H1 (cell line): ENCODE results near the gene ELMO3. TPM values are rescaled to one million over a fixed set of nuclear protein-coding genes. Genes with fewer than 3 reads are reported as not detected.
A peak's percentile ranks its signal among the peaks of the same experiment; 100 is the strongest.

Experiments
- CTCF ChIA-PET: fragments of 300-600 bp; sonication (Branson Sonifier 250); formaldehyde crosslinking; loops from one replicate; lab custom pipeline; 2021; ENCODE audit not compliant: partially characterized antibody; lab: Charles Lee
- POLR2A ChIA-PET: fragments of 300-600 bp; sonication (Branson Sonifier 250); formaldehyde crosslinking; loops from one replicate; lab custom pipeline; 2021; ENCODE audit warnings: inconsistent platforms; ENCODE audit not compliant: partially characterized antibody; lab: Charles Lee
- DNase-seq, 2 experiments: peaks; one replicate each; pipeline versions ENCODE4 v3.0.0 to v3.0.0-alpha.2; 2010 to 2022; ENCODE audit warnings: low spot score in 2 of 2, low read depth in 1 of 2, mixed read lengths in 1 of 2
- FAIRE-seq: peaks from 2 replicates; lab custom pipeline; 2011; peaks lifted over from hg19 to GRCh38; lab: Jason Lieb, UNC
- H2AFZ ChIP-seq: 2 replicates; pipeline ENCODE4 v1.8.1; 2012; ENCODE audit warnings: low read length, inconsistent platforms
- H2AK5ac ChIP-seq: 2 replicates; pipeline ENCODE4 v1.6.1; 2013; ENCODE audit warnings: low read depth, low read length
- H2BK120ac ChIP-seq: replicated peaks from 2 replicates; pipeline ENCODE3; 2013; ENCODE audit warnings: low read depth, low read length, inconsistent platforms
- H2BK12ac ChIP-seq: 2 replicates; pipeline ENCODE4 v1.6.1; 2013; ENCODE audit warnings: low read depth, low read length
- H2BK15ac ChIP-seq: 2 replicates; pipeline ENCODE4 v1.6.1; 2013; ENCODE audit warnings: low read length
- H2BK20ac ChIP-seq: 2 replicates; pipeline ENCODE4 v1.6.1; 2013; ENCODE audit warnings: low read length
- H2BK5ac ChIP-seq: 2 replicates; pipeline ENCODE4 v1.6.1; 2013; ENCODE audit warnings: low read depth, low read length
- H3K14ac ChIP-seq: 2 replicates; pipeline ENCODE4 v1.6.1; 2013; ENCODE audit warnings: inconsistent platforms; ENCODE audit not compliant: insufficient read length
- H3K18ac ChIP-seq: 2 replicates; pipeline ENCODE4 v1.6.1; 2013; ENCODE audit warnings: low read length; ENCODE audit errors: extremely low read depth
- H3K23ac ChIP-seq: 2 replicates; pipeline ENCODE4 v1.6.1; 2013; ENCODE audit warnings: inconsistent platforms; ENCODE audit not compliant: insufficient read length
- H3K23me2 ChIP-seq: 2 replicates; pipeline ENCODE4 v1.6.1; 2013; ENCODE audit warnings: low read depth, low read length
- H3K27ac ChIP-seq: 2 replicates; pipeline ENCODE4 v1.6.1; 2011; ENCODE audit warnings: low read depth, low read length, inconsistent platforms
- H3K27me3 ChIP-seq, 4 experiments: replicated peaks in 1 of 4; 1 replicate in 1 of 4; 2 replicates in 3 of 4; pipeline versions ENCODE4 v1.6.1 to v1.8.1; 2011 to 2013; ENCODE audit warnings: low read length in 3 of 4, mild to moderate bottlenecking in 3 of 4, inconsistent platforms in 2 of 4, mixed read lengths in 2 of 4, moderate library complexity in 1 of 4; ENCODE audit not compliant: control insufficient read depth in 3 of 4, insufficient read depth in 3 of 4; ENCODE audit errors: extremely low read depth in 1 of 4
- H3K36me3 ChIP-seq, 4 experiments: 2 replicates each; pipeline versions ENCODE4 v1.6.1 to v1.8.1; 2011 to 2013; ENCODE audit warnings: mild to moderate bottlenecking in 4 of 4, low read length in 3 of 4, moderate library complexity in 2 of 4, control low read depth in 1 of 4, inconsistent platforms in 1 of 4; ENCODE audit not compliant: insufficient read depth in 4 of 4, control insufficient read depth in 2 of 4
- H3K4ac ChIP-seq: replicated peaks from 2 replicates; pipeline ENCODE3; 2013; ENCODE audit warnings: low read length, low read depth, mixed read lengths, inconsistent platforms; ENCODE audit not compliant: insufficient read length
- H3K4me1 ChIP-seq, 4 experiments: replicated peaks in 1 of 4; 1 replicate in 1 of 4; 2 replicates in 3 of 4; pipeline versions ENCODE4 v1.6.1 to v1.8.1; 2011 to 2013; ENCODE audit warnings: low read length in 3 of 4, inconsistent platforms in 2 of 4, mixed read lengths in 1 of 4; ENCODE audit not compliant: insufficient read depth in 4 of 4, control insufficient read depth in 3 of 4
- H3K4me2 ChIP-seq, 2 experiments: 2 replicates each; pipeline versions ENCODE4 v1.6.1 to v1.8.1; 2011 to 2013; ENCODE audit warnings: low read depth in 2 of 2, low read length in 2 of 2, control low read depth in 1 of 2, inconsistent platforms in 1 of 2, mild to moderate bottlenecking in 1 of 2; ENCODE audit not compliant: insufficient read depth in 1 of 2
- H3K4me3 ChIP-seq, 4 experiments: fragments of 200-600, 300-600 bp in 1 of 4; sonication (generic), shearing (Covaris generic), sonication (Bioruptor Twin) in 1 of 4; 2 replicates each; pipeline versions ENCODE4 v1.5.1 to v1.8.1; 2011 to 2016; ENCODE audit warnings: low read length in 4 of 4, low read depth in 3 of 4, control low read depth in 2 of 4, inconsistent platforms in 2 of 4, mild to moderate bottlenecking in 2 of 4, mixed read lengths in 1 of 4, moderate library complexity in 1 of 4; ENCODE audit not compliant: insufficient read depth in 2 of 4; ENCODE audit errors: extremely low read depth in 1 of 4
- H3K56ac ChIP-seq: replicated peaks from 2 replicates; pipeline ENCODE3; 2013; ENCODE audit warnings: low read depth, mild to moderate bottlenecking, mixed read lengths, low read length, inconsistent platforms; ENCODE audit not compliant: insufficient read length
- H3K79me1 ChIP-seq: 2 replicates; pipeline ENCODE4 v1.6.1; 2013; ENCODE audit warnings: low read depth, low read length, control low read depth
- H3K79me2 ChIP-seq, 2 experiments: 2 replicates each; pipeline versions ENCODE4 v1.6.1 to v1.8.1; 2012 to 2013; ENCODE audit warnings: low read length in 2 of 2, mild to moderate bottlenecking in 2 of 2, inconsistent platforms in 1 of 2; ENCODE audit not compliant: insufficient read depth in 2 of 2, control insufficient read depth in 1 of 2
- H3K9ac ChIP-seq, 4 experiments: replicated peaks in 1 of 4; 1 replicate in 1 of 4; 2 replicates in 3 of 4; pipeline versions ENCODE4 v1.6.1 to v1.8.1; 2011 to 2013; ENCODE audit warnings: low read depth in 3 of 4, low read length in 3 of 4, control low read depth in 2 of 4, mild to moderate bottlenecking in 2 of 4, moderate library complexity in 2 of 4, inconsistent platforms in 1 of 4; ENCODE audit errors: extremely low read depth in 1 of 4
- H3K9me3 ChIP-seq, 2 experiments: 2 replicates each; pipeline versions ENCODE4 v1.6.1 to v1.8.1; 2012 to 2013; ENCODE audit warnings: mild to moderate bottlenecking in 2 of 2, moderate library complexity in 2 of 2, control low read depth in 1 of 2, inconsistent platforms in 1 of 2, low read depth in 1 of 2, low read length in 1 of 2, mixed read lengths in 1 of 2; ENCODE audit not compliant: insufficient read depth in 2 of 2
- H4K20me1 ChIP-seq, 2 experiments: replicated peaks in 1 of 2; 2 replicates each; pipeline versions ENCODE3 to v1.8.1; 2011 to 2013; ENCODE audit warnings: inconsistent platforms in 2 of 2, low read length in 2 of 2, mild to moderate bottlenecking in 1 of 2; ENCODE audit not compliant: insufficient read depth in 2 of 2, control insufficient read depth in 1 of 2
- H4K5ac ChIP-seq: 2 replicates; pipeline ENCODE4 v1.6.1; 2013; ENCODE audit warnings: low read length, low read depth, mixed read lengths, inconsistent platforms; ENCODE audit not compliant: insufficient read length
- H4K8ac ChIP-seq: 2 replicates; pipeline ENCODE4 v1.8.0; 2013; ENCODE audit warnings: mild to moderate bottlenecking, moderate library complexity, low read length, inconsistent platforms; ENCODE audit not compliant: insufficient read depth; ENCODE audit errors: extremely low read depth
- H4K91ac ChIP-seq: replicated peaks from 2 replicates; pipeline ENCODE3; 2013; ENCODE audit warnings: low read length, mixed read lengths, inconsistent platforms; ENCODE audit not compliant: insufficient read length
- CTBP2 ChIP-seq: IDR thresholded peaks from 2 replicates; pipeline ENCODE4 v1.7.0; 2011; ENCODE audit warnings: borderline replicate concordance, mild to moderate bottlenecking, moderate library complexity, mixed read lengths, low read length; ENCODE audit not compliant: insufficient read depth, insufficient read length
- E2F6 ChIP-seq: IDR thresholded peaks from 2 replicates; pipeline ENCODE4 v1.6.1; 2012; ENCODE audit warnings: inconsistent platforms
- MAX ChIP-seq: IDR thresholded peaks from 2 replicates; pipeline ENCODE4 v1.6.1; 2012; ENCODE audit warnings: inconsistent platforms
- TAF7 ChIP-seq: optimal IDR thresholded peaks from 2 replicates; pipeline ENCODE3; 2011; ENCODE audit warnings: low read depth, mild to moderate bottlenecking, inconsistent platforms, low read length, moderate library complexity, borderline replicate concordance
- USF2 ChIP-seq: IDR thresholded peaks from 2 replicates; pipeline ENCODE4 v1.6.1; 2011; ENCODE audit warnings: low read length, improper control_type of control experiment
- WGBS, 2 experiments: shearing (Covaris generic) in 1 of 2; methylation state at CpG; one replicate each; pipeline versions ENCODE4 v1.1.6 to v1.1.7; 2013 to 2015; ENCODE audit warnings: low lambda C conversion rate in 2 of 2, mixed read lengths in 2 of 2, inconsistent platforms in 1 of 2, low coverage in 1 of 2, missing lambda C conversion rate in 1 of 2; ENCODE audit not compliant: insufficient replicate concordance in 2 of 2, insufficient coverage in 1 of 2, insufficient read length in 1 of 2; ENCODE audit errors: extremely low coverage in 1 of 2, missing lambda C conversion rate in 1 of 2; 5-methylcytosine and 5-hydroxymethylcytosine counted together
- polyA plus RNA-seq, 7 experiments: library from polyadenylated mRNA; depleted of rRNA in 3 of 7; stranded (reverse) in 5 of 7; unstranded in 2 of 7; fragments of >200 nt in 5 of 7; fragments of 200-250 nt in 2 of 7; gene quantifications; 1 replicate in 5 of 7; 2 replicates in 1 of 7; 4 replicates in 1 of 7; pipeline versions ENCODE4 v1.2.1 to v1.2.3, GENCODE V29; 2011 to 2013; ENCODE audit warnings: missing spikeins in 2 of 7, mixed read lengths in 2 of 7
- total RNA-seq: library from RNA; stranded (reverse); fragmentation: NEBNext Ultra II Directional; extraction: Animal tissue kit (Norgen Biotek cat#: 25700); gene quantifications from 2 replicates; pipeline ENCODE4 v1.2.1, GENCODE V29; 2021

The ELMO3 gene
- total and polyA plus RNA-seq, 2 of the 8 experiments (the other 6 are each of a cell fraction or from before 2014, with no cell fraction given) = 9.6 to 10.9 TPM

- DNase-seq = peak in 1 of 2 experiments; percentile 64
- Histone ChIP-seq H3K79me2 (no peaks in the 10 kb centered on the region), H3K9ac (no peak within 1 kb of the TSS), H2AFZ (no peak within 1 kb of the TSS), H3K4ac (no peak within 1 kb of the TSS), H2BK120ac (no peak within 1 kb of the TSS), H2BK5ac (no peak within 1 kb of the TSS), H3K36me3 (peaks cover 0 to 14% (median 0%) of the 10 kb centered on the region in 4 experiments; a peak in 1 of 8 replicates), H2BK12ac (peak within 1 kb of the TSS; percentile 90; the same call in 1 of the 2 replicates), H3K56ac (no peak within 1 kb of the TSS), H3K79me1 (no peaks in the 10 kb centered on the region), H3K14ac (no peak within 1 kb of the TSS), H2AK5ac (no peak within 1 kb of the TSS), H3K27ac (no peak within 1 kb of the TSS), H3K4me3 (peak within 1 kb of the TSS; percentile 17 to 56 (median 22)), H3K4me2 (peak within 1 kb of the TSS; percentile 71 to 98), H4K91ac (no peak within 1 kb of the TSS), H4K5ac (no peak within 1 kb of the TSS), H3K9me3 (no peaks in the 10 kb centered on the region), H4K8ac (peak within 1 kb of the TSS; percentile 71), H3K23me2 (peaks cover 13% of the 10 kb centered on the region), H4K20me1 (peaks cover 2 to 25% of the 10 kb centered on the region in 2 experiments), H2BK15ac (no peak within 1 kb of the TSS; the same call in 1 of the 2 replicates), H3K27me3 (peaks cover 91 to 100% (median 99%) of the 10 kb centered on the region in 4 experiments), H3K23ac (no peak within 1 kb of the TSS), H3K4me1 (peaks cover 0 to 38% (median 32%) of the 10 kb centered on the region in 4 experiments; a peak in 6 of 7 replicates), H2BK20ac (no peak within 1 kb of the TSS; the same call in 1 of the 2 replicates), H3K18ac (peak within 1 kb of the TSS; percentile 48)
- 6% methylated on average over 27 of the region's 41 CpGs; no CpG with 5 or more reads in 1 of the 2 experiments for WGBS, 2 experiments
- ChIA-PET POLR2A (interaction anchor here (1.7 to 7.9 kb wide), 3 partner anchors 12 to 19 kb away, joined by 5 to 59 read pairs (median 19); partner anchors contain the start of genes B3GNT9 and MATCAP1), CTCF (interaction anchor here (0.7 to 19.3 kb wide), 6 partner anchors 8 to 235 kb away, joined by 3 to 291 read pairs (median 15); partner anchors contain the start of genes B3GNT9, FBXL8, MATCAP1 and TRADD)
- FAIRE-seq = no peak
- TF ChIP-seq MAX = peak; percentile 70
- TF ChIP-seq TAF7 = no peak
- TF ChIP-seq CTBP2 = peak; percentile 6
- peak; percentile 76; the same call in 1 of the 2 replicates for TF ChIP-seq E2F6
- 0 out of 2 replicates have a peak, but pooled peaks have one; percentile 7 for TF ChIP-seq USF2
Observed at GRCh38 chr16:67164599-67165061, 34.3 kb upstream of the ELMO3 start, which contains the start of gene HSF4. Gene HSF4, plus strand, starts transcription at chr16:67164745. Its CDS starts 67 bp downstream, at chr16:67164812.
